ENCODE measurements around the gene METTL13.
A peak's percentile ranks its signal among the peaks of the same experiment; 100 is the strongest.

METTL13 gene

DNA sequence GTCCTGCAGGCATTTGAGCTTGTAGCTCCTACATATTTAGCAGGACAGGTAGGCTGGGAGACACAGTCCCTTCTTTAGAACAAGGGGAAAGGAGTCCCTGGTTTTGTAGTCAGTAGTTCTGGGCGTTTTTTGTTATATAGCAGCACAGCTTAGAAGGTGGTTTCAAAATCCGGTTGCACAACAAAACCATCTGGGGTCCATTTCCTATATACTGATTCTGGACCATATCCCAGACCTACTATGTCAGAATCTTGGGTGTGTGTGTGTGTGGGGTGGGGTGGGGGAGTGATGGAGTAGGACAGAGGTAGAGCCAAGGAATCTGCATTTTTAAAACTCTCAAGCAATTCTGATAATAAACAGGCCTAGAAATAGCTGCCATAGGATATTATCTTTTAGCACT is 21.6 kb downstream of the METTL13 start:
- DNase-seq (ENCODE audit: low read depth in 2 of 2) = no peak

DNA sequence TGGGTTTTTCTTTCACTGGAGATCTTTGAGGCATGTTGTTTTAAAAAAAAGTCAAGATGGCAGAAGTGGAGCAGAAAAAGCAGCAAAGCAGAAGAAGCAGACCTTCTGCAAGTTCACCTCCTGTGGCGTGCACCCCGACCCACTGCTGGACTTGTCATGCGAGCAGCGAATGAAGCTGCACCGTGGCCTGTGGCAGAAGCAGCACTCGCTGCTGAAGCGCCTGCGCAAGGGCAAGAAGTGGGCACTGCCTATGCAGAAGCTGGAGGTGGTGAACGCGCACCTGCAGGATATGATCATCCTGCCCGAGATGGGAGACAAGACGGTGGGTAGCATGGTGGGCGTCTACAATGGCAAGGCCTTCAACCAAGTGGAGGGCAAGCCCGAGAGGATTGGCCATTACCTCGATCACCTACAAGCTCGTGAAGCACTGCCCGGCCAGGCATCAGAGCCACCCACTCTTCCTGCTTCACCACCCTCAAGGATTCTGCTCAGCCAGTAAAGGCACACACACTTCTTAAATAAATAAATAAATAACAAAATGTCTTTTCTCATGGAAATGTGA is 22.1 kb downstream of the METTL13 start:
- no peak for DNase-seq (ENCODE audit: low read depth in 2 of 2)

DNA sequence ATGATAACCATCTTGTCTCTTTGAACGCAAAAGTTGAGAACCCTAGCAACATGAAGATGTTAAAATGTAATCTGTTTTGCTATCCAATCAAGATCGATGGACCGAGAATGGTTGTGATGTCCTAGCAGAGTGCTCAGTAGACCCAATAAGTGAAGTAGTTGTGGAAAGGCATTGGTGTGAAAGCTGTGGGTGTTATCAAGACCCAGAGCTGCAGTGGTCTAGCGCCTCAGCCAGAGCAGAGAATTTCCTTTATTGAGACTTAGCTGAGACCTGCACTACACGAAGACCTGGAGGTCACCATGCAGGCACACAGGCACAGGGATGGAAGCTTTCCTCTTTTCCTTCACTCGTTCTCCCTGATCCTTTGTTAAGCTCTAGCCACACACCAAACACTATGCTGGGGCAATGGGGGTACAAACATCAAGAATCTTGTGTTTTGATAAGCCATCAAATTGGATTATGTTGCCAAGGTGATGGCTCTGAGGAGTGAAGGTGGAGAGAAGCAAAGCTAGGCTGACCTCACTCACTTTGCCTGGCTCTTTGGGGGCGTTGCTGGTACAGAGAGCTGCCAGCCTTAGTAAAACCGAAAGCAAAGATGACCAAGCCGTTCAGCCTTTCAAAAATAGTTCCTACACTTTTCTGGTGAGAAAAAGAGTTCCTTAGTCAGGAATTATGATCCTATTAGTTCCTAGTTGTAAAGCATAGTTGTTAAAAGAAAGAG is 24.1 kb downstream of the METTL13 start:
- DNase-seq (ENCODE audit: low read depth in 2 of 2) = no peak

DNA sequence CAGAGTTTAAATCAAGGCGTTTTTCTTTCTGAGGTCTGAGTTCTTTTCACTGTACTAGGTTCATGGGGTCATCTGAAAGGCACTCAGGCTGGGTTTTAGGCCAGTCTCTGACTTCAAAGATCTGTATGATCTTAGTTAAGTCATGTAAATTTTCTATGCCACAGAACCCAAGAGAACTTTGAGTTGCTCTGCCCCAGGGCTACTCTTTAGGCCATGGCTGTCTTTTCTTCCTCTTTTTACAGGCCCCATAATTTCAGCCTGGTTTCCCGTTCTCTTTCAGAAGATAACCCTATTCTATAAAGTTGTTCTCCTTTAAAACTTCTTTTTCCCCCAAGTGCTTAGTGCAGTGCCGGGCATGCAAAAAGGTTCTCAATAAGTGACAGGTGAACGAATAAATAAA is 26.1 kb downstream of the METTL13 start:
- DNase-seq (ENCODE audit: low read depth in 2 of 2) = no peak

DNA sequence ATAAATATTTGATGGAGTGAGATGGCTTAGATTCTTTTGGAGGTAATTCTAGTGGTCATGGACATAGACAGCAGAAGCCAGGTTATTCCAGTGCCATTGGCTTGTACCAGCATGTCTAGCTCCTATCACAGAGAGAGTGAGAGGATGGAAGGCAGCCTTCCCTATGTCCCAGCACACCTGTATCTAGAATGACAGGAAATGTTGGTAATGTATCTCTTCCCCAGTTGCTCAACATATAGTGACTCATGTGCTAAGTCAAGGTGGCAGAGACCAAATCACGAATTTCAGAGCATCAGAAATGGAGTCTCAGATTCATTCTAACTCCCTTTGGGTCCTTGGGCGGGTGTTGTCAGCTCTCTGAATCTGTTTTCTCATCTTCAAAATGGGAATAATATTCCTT is 28.4 kb downstream of the METTL13 start:
- no peak for DNase-seq (ENCODE audit: low read depth in 2 of 2)

DNA sequence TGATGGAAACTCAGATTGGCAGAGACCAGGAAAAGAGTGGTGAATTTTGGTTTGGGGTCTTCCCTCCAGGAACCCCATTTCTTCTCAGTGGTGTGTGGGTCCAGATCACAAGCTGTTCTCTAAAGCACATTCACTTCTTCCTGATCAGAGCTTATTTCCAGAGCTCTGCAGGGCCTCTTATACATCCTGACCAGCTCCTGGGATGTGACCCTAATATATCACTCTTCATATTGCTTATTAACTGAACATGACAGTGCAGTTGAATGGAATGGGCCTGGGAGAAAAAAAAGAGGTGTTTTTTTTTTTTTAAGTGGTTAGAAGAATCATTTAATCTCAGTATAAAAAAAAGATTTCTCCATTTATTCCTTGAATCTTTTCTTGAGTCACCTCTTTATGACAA is 30.2 kb downstream of the METTL13 start:
- DNase-seq (ENCODE audit: low read depth in 2 of 2) = no peak

DNA sequence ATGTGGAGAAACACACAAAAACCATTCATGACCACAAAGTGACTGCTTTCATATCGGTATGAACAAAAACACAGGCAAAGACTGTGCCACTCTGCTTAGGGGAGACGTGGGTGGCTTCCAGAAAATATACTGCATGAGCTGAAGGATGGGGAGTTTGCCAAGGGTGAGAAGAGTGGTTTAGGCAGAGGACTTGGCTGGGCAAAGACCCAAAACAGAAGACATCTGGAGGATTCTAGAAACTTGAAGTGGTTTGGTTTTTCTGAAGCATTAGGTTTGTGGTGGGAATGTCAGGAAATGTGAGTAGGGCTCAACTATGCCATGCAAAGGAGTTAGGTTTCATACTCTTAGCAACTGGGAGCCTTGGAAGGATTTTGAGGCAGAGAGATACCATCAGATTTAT is 33.2 kb downstream of the METTL13 start:
- DNase-seq (ENCODE audit: low read depth in 2 of 2) = no peak

DNA sequence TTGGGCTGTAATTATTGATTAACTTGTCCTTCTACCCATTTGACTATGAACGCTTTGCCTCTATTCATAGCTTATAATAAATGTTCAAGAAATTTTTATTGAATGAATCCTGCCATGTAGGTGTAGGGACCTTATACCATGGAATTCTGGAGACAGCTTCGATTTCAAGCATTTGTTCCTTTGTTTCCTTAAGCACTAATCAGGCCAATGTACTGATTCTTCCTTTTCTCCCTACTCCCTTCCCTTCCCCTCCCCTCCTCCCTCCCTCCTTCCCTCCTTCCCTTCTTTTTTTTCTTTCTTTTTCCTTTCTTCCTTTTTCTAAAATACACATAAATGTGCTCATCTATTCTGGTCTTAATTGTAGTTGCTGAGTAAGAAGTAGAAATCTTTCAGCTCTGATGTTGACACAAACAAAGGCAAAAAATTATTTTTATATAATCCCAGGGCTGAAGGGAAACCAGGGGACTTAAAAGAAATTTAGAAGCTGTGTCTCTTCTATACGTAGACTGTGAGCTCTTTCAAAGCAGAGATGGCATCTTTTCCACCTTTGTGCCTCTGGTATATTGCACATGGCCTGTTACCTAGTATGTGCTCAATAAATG is 34.9 kb downstream of the METTL13 start:
- no peak for DNase-seq (ENCODE audit: low read depth in 2 of 2)

DNA sequence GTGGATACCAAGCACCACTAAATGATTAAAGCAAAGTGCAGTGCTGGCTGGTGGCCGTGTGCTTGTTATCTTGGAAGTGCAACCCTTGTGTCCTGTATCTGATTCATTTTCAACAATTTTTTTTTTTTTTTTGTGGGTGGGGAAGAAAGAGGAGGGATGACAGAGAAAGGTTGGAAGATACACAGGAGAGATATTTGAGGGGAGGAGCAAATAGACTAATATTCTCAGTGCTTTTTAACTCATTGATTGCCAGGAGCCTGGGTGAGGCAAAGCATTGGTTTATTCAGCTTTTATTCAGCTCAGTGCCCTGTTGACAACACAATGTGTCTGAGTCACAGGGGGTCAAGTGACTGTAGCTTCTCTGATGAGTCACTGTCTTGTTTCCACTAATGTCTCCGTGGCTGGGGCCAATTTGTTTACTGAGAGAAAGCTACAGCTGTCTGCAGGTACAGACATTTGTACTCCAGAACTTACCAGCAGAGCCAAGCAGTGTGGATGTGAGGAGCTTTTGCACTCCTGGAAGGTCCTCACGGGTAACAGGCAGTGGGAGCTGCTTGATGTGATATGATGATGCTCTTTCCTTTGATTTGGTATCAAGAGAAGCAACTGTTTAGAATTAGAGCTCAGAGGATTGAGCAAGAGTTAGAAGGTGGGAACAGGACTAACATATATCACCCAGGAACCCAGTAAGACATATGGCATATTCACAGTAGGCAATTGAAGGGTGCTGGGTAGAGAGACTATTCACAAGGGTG is 36.2 kb downstream of the METTL13 start:
- DNase-seq (ENCODE audit: low read depth in 2 of 2) = peak in 1 of 2 donors; percentile 15

DNA sequence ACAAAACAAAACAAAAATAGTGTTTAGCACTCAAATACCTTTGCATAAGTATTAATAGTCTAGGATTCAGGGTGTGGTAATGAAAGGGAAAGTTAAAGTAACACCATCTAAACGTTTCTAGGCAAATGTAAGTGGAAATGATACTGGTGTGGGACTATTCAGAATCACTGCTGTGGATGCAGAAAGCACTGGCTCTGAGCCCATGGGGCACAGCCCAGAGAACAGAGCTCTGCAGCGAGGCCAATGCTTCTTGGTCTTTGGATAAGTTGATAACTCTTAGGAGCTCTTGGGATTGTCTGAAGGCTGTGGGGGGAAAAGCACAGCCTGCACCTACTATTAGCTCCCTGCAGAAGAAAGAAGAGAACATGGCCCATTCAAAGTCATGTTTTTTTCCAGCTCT is 38.5 kb downstream of the METTL13 start:
- no peak for DNase-seq (ENCODE audit: low read depth in 2 of 2)

DNA sequence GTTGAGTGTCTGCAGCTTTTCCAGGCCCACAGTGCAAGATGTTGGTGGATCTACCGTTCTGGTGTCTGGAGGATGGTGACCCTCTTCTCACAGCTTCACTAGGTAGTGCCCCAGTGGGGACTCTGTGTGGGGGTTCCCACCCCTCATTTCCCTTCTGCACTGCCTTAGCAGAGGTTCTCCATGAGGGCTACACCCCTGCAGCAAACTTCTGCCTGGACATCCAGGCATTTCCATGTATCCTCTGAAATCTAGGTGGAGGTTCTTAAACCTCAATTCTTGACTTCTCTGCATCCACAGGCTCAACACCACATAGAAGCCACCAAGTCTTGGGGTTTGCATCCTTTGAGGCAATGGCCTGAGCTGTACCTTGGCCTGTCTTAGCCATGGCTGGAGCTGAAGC is 45.5 kb downstream of the METTL13 start:
- DNase-seq (ENCODE audit: low read depth in 2 of 2) = no peak

DNA sequence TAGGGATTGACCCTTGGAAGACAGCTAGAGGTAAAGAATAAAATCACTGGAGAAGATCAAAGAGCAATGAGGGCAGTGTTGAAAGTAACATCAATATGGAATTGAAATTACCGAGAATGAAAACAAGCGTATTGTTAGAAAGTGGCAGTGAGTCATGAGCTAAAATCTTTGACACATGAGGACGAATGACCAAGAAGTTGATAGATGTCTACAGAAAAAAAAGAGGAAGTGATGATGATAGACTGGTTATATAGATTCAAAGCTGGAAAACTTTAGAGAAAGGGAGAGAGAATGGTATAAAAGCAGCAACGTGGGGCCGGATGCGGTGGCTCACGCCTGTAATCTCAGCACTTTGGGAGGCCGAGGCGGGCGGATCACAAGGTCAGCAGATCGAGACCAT is 47.3 kb downstream of the METTL13 start:
- no peak for DNase-seq (ENCODE audit: low read depth in 2 of 2)

DNA sequence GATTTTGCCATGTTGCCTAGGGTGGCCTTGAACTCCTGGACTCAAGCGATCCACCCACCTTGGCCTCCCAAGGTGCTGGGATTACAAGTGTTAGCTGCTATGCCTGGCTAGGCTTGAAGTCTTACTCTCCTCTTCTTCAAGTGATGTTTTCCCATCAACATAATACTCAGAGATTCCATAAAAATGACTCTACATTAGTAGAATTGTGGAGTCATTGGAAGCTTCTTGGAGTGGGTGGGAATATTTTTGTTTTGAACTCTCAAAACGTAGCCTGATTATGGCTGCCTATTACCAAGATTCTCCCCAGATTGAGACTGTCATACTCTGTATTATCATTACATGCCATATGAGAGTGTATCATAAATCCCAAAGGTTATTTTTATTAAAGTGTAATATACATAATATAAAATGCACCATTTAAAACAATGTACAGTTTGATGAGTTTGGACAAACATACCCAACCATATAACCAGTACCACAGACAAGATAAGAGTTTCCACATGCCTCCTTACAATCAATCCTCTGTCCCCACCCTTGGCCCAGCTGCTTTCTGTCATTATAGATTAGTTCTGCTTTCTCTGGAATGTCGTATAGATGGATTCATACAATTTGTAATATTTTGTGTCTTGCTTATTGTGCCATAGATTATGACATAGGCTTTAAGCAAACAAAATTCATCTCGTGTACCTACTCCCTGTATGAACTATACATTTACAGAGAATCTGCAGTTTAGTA is 51.8 kb downstream of the METTL13 start:
- DNase-seq (ENCODE audit: low read depth in 2 of 2) = no peak

DNA sequence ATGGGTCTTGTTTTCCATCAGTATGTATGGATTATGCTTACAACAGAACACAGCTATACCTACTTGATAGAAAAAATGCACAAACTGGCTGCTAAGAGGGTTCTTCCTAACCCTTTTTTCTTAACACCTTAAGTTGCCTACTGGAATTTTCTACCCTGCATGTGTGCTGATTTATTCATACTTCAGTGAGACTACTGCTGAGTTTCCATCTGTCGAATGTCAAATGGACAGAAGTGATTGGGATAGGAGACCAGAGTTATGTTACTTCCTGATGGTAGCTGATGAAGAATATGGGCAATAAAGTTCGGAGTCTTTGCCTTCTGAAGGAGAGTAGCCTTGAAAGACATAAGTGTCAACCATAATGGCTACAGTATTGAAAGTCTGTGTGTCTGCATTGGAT is 53.4 kb downstream of the METTL13 start:
- DNase-seq (ENCODE audit: low read depth in 2 of 2) = no peak

DNA sequence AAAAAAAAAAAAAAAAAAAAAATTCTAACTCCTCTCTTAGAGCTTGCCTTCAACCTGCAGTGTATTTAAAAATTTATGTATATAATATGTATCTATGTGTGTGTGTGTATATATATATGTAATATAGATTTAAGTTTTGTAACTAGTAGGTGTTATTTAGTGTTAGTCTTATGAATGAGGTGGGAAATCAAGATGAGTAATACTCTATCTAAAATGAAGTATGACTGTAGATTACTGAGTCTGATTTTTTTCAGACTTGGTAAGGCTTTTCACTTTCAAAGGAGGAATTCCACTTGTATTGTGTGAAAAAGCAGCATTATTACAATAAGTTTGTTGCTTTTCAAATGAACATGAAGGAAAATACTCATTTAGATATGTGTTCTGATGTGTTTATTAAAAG is 54.4 kb downstream of the METTL13 start:
- DNase-seq (ENCODE audit: low read depth in 2 of 2) = no peak

DNA sequence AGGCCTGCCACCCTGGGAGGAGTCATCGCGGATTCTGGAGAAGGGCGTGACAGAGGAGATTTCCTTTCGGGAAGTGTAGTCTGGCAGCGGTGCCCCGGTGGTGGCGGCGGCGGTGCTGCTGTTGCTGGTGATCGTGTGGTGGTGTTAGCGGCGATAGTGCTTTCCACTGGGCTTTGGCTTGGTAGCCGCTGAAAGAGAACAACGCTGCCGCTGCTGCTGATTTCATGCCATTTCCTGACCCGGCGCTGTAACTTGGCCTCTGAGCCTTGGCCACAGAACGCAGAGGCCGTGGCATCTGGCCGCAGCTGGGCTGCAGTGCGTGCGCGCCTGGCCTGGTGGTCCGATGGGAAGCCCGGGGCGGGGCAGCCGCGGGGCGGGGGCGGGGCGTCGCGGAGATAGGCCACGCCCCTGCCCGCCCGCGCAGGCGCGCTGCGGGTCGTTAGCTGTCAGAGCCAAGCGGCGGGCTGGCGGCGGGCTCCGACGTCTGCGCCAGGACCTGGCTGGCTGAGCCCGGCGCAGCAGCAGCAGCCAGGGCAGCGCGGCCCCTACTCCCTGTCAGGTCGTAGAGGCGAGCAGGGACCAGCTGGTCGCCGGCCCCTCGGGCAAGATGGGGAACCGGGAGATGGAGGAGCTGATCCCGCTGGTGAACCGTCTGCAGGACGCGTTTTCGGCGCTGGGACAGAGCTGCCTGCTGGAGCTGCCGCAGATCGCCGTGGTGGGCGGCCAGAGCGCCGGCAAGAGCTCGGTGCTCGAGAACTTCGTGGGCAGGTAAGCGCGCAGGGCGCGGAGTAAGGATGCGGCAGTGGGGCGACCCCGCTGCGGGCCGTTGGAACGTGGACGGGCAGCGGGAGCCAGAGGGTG is 59.8 kb downstream of the METTL13 start, which contains the start of gene DNM3:
TSS of gene DNM3 (plus strand) at position 449 of the 861 bp plus-strand sequence. CDS start at position 608, 159 bp downstream.
- peak; percentile 69 to 71 for DNase-seq (ENCODE audit: low read depth in 2 of 2)

DNA sequence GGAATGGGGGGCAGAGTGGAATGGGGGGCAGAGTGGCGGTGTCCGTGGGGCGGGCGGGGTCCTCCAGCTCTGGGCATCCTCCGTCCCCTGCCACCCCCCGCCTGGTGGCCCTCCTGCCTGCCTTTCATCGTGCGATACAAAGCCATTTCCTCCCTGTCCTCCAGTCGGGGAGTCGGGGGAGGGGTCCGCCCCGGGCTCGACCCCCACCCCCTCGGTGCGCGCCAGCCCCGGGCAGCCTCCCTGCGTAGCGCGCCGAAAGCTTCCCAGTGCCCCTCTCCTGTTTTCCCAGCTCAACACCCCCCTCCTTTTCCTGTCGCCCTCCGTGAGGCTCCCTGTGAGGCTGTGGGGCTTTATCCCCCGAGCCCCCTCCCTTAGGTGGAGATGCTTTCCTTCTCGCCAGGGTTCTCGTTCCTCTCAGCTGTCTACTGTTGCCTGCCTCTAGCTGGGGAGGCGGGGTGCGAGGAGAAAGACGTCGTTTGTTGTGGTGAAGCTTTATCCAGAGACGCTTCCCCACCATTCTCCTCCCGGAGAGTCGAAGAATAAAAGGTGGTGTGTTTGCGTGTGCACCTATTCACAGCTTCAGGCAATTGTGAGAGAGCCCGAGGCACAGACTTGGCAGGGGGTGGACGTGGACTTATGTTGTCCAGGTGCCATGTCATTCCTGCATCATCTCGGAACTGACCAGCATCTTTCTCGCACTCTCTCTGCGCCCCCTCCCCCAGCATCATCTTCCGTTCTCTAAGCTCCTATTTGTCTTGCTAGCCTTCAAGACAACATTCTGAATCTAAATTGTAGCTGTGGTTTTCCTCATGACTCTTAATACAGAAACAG is 60.7 kb downstream of the METTL13 start:
- DNase-seq (ENCODE audit: low read depth in 2 of 2) = no peak

DNA sequence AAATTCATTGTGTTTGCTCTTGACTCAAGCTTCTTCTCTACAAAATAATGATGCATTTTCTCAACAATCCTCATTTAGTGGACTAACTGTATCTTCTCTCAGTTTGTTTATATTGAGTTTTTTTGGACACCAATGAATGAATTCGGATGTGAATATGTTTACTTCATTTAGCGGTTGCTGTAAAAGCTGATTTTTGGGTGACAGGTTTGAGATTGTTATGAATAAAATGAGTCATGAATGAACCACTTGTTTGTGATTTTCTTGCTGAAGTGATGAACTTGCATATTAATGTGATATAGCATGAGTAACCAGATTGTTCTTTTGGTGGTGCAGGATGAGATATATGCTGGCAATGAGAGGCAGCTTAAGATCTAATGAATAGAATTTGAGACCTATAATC is 62.9 kb downstream of the METTL13 start:
- no peak for DNase-seq (ENCODE audit: low read depth in 2 of 2)

DNA sequence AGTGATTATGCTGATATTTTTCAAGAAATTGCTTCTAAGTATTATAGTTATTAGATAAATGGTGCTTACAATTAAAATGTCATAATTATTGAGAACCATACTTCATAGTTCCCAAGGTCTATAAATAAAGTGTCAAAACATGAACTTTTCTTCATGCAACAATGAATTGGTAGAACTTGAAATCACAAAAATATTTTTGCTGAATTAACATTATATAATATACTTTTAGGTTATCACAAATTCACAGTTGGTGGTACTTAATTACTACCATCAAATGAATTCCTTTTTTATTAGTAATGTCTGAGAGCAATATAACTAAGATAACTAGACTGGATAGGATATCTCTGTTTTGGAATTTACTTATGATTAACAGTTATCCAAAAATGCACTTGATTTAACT is 64.5 kb downstream of the METTL13 start:
- DNase-seq (ENCODE audit: low read depth in 2 of 2) = no peak
